ENCODE data around the gene MUC6.

The MUC6 gene

DNA sequence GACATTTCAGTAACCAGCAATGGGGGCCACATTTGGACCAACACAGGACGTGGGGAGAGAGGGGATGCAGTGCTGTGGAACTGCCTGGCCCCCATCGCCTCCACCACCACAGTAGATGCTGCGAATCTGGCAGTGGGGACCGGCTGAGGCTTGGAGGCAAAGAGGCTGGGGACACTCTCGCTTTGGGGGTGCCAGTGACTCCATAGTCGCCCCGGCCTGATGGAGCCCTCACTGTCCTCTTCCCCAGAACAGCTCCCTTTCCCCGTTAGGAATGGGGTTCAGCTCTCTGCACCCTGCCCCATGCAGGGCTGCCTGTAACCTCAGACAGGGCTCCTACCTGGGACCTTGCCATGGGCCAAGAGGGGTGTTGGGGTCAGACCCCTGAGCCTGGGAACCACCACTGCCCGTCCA is 36.3 kb upstream of the MUC6 start:
- DNase-seq, result no peak

DNA sequence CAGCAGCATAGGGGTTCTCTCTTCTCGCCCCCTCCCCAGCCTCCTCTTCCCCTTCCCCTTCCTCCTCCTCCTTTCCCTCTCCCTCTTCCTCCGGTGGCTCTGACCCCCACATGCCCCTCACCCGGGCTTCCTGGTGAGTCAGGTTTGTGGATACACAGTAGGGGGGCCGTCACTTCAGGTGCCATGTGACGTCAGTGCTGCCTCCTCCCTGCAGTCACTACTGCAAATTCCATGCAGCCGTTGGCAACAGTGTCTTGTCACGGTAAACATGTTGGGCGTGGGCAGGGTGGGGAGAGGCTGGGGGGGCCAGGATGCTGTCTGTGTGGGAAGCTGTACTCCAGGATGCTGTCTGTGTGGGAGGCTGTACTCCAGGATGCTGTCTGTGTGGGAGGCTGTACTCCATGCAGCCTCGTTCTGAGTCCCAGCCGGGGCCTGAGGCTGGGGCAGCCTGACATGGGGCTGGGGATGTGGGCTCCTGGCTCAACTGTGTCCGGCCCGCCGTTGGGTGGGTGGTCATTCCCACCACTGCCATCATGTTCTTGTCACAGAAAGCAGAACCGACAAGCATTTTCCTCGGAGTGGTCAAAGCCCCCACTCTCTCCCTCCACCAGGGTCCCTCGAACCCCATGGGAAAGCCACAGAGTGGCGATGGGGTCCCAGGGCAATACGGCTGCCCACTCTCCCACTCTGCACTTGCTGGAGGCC is 35.8 kb upstream of the MUC6 start:
- DNase-seq, result no peak

DNA sequence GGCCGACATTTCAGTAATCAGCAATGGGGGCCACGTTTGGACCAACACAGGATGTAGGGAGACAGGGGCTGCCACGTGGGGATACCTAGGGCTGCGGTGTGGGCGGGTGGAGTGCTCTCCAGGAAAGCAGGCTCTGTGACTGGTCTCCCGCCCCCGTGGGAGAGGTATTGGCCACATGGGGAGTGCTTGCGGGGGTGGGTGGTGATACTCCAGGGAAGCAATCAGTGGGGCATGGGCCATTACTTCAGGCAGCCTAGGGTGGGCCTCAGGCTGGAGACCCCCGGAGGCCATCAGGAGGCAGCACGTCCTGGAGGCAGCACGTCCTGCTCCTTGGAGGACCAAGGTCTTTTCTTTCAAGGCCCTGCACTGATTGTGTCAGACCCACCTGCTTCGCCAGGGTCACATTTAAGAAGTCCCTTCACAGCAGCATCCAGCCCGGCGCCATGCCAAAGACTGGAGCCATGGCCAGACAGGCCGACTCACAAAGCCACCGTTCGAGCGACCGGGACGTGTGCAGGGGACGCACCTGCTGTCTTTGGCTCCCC is 35.1 kb upstream of the MUC6 start:
- DNase-seq, result no peak

DNA sequence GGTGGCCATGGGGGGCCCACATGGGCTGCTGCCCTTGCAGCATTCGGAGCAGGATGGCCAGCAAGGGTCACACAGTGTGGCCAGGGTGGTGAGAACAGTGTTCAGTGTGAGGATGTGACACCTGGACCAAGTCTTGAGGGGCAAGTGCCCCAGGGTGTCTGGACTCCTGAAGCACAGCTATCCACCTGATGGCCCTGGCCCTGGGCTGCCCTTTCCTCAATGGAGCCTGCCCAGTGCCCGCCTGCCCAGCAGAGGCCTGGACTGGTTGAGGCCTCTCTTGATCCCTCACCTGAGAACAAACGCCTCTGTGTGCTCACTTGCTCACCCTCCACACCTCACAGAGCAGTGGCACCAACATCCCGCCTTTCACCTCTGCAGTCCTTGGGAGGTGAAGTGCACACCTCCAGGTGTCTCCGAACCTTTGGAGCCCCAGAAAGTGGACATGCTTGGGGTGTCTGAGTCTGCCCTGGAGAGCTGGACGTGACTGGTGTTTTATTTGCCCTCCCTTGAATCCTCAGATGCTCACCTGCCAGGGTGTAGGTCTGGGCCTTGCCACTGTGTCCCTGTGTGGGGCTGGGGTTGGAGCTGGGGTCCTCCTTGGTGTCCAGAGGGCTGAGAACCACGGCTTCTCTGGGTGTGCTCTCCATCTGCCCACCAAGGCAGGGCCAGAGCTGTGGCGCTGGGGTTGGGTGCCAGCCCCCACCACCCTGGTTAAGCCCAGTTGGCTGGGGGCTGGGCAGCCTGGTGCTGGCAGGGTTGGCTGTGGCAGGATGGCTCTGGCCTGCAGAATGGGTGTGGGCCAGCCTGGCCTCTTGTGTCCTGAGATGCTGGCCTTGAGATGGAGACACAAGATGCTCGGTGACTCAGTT is 34.3 kb upstream of the MUC6 start:
- DNase-seq, result no peak

DNA sequence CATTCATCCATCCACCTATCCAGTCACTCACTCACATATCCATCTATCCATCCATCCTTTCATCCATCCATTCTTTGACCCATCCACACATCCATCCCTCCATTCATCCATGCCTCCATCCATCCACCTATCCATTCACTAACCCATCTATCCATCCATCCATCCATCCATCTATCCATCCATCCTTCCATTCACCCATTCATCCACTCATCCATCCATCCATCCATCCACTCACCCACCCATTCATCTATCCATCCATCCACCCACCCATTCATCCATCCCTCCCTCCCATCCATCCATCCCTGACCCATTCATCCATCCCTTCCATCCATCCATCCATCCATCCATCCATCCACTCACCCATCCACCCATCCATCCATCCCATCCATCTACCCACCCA is 33.2 kb upstream of the MUC6 start:
- DNase-seq, result no peak

DNA sequence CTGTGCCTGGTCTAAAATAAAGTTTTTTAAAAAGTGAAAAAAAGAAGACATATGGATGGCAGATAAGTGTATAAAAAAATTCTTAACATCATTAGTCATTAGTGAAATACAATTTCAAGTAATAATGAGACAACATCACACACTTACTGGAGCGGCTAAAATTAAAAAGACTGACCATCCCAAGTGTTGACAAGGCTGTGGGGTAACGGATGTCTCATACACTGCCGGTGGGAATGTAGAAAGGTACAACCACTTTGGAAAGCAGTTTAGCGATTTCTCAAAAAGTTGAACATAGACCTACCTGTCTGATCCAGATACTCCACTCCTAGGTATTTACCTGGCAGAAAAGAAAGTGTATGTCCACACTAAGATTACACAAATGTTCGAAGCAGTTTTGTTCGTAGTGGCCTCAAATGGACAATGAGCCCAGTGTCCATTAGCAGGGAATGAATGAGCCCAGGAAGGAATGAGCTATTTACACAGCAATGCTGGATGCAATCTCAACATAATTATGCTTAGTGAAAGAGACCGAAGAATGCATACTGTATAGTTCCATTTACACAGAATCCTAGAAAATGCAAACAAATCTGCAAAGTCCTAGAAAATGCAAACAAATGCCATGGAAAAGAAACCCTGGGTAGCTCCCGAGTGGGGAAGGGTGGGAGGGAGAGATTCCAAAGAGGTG is 31.4 kb upstream of the MUC6 start:
- DNase-seq, result no peak

DNA sequence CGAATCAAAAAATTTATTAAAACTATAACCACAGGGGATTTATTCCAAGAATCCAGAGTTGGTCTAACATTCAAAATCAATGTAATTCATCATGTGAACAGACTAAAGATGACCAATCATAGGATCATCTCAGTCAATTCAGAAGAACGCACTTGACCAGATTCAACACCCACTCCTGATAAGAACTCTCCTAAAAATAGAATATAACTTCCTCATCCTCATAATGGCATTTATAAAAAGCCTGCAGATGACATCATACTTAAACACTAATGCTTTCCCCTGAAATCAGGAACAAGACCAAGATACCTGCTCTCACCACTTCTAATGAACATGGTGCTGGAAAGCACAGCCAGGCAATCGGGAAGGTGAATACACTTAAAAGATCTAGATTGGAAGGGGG is 27.6 kb upstream of the MUC6 start:
- no peak for DNase-seq

DNA sequence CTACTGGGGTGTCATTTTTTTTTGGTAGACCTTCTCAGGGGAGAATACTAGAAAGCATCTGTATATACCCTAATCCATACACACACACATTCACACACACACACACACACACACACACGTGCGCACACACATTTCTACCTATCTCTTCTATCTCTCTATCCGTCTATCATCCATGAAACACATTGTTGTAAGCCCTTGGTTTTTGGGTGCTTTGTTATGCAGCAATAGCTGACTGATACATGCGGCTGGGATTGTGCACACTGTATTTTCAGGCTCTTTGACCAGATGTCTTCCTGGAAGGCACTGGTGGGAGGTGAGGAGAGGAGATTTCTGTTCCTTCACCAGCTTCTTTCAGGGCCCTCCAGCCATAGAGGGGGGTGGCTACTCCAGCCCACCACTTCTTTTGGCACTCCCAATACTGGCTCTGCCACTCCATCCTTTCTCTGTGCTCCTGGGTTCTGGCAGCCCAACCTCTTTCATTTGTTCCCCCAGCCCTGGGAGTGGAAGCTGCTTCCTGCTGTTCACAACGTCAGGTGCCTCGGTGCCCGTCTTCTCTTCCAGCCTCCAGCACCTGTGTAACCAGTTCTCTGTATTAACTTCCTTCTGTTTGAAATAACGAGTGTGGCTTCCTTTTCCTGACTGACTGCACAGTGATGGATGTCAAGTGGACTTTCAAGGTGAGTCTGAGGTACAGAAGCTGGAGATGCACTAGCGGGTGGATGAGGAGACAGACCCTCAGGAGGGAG is 25.7 kb upstream of the MUC6 start:
- no peak for DNase-seq

DNA sequence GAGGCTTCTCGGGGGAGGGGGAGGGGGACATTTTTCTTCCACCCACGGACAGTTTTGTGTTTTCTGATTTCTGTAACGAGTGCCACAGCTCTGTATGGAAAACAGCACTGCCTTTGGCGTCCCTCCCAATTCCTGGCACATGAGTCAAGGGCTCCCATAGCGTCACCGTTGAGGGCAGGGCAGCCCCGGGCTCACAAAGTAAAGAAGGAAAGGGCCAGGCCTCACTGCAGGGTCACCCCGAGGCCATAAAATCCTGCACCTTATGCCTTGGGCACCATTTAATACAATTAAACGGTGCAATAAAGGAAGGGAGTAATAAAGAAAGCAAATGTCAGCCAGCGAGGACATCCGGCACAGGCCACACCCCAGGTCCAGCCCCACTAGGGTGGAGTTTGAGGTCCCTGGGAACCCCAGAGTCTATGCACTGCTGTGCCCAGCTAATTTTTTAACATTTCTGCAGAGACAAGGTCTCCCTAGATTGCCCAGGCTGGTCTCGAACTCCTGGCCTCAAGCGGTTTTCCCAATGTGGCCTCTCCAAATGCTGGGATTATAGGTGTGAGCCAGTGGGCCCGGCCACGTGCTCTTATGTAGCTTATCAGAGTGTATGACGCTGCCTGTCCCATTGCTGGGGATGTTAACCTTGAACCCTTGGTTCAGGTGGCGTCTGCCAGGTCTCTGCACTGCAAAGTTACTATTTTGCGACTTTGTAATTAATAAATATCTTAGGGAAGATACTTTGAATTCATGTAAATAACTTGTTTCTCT is 24.5 kb upstream of the MUC6 start:
- DNase-seq, result no peak

DNA sequence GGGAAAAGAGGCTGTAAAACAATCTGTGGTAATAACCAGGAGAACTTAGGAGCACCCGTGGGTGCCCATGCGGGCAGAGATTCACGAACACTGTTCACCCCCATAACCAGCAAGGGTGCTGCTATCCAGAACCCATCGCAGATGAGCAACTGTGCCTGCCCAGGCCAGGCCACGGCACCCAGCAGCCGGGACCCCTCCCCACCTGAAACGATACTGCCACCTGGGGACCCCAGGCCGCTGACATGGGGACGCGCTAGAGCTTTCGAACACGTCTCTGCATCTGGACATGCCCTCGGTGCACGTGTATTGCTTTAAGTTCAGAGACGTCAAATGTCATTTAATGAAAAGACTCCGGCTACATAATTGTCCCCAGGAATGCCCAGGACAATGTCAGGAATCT is 23.9 kb upstream of the MUC6 start:
- DNase-seq, result no peak

DNA sequence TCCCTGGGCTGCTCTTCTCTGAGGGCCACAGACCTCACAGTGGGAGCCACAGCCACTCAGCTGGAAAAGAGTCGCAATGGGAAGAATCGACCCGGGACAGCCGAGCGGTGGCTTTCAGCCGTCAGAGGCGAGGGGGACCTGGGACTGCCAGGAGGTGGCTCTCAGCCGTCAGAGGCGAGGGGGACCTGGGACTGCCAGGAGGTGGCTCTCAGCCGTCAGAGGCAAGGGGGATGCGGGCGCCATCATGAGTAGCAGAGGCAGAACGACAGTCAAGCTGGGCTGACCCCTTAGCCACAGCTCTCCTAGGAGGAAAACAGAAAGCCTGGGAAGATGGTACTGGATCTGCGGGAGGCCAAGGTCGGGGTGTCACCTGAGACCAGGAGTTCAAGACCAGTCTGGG is 23.2 kb upstream of the MUC6 start:
- no peak for DNase-seq

DNA sequence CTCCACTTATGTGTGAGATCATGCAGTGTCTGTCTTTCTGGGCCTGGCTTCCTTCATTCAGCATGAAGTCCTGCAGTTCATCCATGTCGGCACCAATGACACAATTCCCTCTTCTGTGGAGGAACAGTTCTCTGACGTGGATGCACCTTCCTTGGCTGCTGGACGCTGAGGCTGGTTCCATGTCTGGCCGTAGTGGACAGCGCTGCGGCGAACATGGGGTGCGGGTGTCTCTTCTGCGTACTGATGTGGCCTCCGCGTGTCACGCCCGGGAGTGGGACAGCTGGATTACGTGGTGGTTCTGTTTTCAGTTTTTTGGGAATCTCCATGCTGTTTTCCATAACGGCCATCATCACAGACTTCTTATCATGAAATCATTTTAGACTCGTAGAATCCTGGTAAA is 21.3 kb upstream of the MUC6 start:
- DNase-seq, result no peak

DNA sequence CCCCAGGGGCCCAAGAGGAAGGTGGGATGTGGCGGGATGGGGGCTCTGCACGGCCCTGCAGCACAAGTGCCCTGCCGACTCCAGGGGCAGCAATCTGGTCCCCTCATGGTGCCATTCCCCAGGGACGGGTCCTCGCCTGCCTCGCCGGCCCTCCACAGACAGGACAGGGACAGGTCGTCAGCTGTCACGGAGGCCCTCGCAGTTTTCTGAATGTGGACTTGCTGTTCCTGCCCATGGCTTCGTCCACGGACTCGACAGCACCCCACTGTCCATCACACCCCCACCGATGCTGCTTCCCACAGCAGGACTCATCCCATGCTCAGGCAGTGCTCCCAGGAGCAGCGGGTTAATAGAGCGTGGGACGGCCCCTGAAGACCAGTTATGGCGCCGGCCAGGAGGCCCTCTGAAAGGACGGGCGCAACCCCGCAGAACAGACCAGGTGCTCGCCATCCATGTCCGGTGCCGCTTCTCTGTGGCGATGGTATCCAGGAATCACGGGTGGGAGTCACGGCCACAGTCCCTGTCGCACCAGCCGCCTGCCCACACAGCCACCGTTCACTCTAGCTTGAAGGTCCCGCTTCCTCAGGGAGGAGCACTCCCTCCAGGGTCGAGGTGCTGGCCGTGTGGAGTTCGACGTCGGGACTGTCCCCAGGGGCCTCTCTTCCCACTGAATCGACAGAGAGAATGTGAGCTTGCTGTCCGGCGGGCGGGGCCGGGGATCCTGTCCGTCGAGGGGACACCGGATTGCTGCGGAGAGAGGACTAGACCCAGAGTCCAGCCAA is 19.7 kb upstream of the MUC6 start:
- DNase-seq, result no peak

DNA sequence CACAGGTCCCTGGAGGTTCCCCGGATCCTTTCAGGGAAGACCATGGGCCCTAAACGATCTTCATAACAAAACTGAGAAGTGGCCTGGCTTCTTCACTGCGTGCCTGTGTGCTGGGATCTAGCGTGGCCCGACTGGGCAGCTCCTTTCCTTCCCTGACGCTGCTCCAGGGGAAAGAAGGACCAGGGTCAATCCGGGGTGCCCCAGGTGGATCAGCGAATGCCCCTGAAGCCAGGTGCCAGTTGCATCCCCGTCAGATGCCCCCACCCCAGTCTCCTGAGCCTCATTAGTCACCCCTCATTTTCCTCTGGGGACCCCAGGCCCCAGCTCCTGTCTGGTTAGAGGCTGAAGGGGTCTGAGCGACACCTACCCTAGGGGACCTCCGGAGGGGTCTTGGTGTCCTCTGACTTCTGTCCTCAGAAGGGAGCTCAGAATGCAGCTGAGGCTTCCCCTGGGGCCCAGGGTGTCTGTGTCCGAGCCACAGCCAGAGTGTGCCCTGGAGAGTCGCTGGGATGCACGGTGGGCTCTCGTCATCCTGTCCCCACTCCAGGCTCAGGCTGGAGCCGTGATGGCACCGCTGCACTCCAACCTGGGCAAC is 18.7 kb upstream of the MUC6 start:
- DNase-seq, result no peak

DNA sequence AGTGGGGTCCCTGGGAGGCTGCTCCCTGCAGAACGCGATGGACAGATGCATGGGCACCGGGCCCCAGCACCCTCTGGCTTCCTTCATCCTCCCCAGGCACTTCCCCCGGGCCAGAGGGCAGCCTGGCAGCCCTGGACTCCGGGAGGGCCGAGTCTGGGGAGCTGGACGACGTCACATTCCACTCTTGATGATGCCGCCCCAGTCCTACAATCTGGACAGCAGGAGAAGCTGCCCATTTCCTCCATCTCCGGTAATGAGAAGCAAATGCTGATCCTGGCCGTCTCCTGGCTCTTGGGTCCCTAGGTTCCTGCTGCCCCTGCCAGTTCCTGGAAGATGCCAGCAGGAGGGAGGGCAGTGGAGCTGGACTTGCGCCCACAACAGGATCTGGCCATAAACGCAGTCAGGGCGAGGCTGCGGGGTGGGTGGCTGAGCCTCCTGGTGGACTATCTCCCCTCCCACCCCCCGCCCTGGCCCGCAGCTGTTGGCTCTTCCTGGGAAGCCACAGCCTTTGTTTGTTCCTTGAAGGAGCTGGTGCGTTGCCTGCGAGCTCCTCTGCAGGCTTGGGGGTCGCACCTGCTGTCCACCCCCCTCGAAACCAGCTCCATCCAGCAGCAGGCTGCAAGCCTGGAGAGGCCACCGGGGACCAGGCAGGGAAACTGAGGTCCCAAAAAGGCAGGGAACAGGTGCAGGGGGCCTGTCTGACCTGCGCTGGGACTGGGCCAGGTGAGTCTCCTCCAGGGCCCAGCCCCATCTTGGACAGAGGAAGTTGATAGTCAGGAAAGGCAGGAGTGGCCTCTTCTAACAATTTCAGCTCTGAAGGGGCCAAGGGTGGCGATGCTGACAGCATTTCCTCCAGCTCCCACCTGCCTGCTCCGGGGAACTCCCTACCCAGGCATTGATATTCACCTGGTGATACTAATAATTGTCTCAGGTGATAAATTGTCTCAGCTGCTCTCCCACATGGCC is 17.9 kb upstream of the MUC6 start:
- DNase-seq, result no peak

DNA sequence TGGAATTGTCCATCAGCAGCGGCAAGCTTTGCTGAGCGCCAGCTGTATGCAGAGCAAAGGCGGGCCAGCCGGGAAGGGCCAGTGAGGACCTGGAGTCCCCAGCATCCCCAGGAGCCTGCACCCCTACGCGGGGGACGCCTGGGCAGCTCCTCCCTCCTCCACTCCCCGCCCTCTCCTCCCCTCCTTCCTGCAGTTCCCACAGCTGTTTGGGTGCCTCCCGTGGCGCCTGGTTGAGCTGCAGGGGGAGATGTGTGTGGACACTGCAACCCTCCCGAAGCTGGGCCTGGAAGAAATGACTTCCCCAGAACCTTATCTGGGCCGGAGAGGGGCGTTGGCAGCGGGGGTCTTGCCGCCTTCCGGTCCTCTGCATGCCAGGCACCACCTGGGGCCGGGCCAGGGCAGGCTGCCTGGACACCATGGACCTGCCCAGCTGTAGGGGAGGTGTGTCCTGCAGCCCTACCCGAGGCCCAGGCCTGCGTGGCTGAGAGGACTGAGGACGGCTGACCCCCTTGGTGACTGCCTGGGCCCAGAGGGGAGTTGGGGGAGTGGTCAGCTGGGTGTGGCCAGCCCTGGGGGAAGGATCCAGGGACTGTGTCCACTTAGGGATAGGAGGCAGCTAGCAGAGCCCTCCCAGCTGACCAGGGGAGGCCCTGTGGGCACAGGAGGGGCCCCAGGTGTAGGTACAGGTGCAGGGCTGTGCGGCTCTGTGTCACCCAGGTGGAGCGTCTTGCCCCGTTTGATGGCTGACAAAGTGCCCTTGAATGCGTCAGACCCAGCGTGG is 16.8 kb upstream of the MUC6 start:
- no peak for DNase-seq

DNA sequence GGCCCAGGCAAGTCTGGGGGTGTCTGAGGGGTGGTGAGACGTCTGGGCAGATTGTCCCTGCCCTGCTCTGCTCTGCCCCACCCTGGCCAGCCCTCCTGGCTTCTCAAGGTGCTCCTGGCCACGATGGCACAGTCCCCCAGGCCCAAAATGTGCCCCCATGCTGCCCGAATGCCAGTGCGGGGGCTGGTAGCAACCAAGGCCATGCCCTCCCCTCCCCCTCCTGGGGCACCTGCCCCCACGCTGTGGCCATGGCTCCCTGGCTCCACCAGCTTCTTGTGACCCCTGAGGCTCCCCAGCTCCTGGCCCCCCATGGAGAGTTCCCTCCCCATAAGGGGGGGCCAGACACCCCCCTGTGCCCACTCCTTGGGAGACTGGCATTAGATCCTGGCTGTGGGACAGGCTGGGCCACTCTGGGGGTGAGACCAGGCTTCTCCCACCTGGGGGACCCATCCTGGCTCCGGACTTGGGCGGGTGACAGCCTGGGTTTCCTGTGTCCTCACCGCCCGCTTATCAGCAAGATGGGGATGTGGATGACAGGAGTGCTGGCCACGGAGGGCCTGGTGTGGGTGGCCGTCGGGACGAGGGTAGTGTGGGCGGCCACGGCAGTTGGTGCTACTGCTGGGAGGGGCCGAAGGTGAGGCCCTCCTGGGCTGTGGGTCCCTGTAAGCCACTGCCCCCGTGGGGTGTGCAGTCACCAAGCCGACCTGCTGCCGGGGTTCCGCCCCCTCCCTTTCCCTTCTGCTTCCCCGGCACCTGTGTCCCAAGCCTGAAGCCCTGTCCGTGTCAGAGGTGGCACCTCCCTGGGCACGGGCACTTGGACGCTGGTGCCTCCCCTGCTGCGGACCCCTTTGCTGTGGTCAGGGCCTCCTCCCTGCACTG is 15.9 kb upstream of the MUC6 start:
- DNase-seq, result no peak
